ENCODE data around the gene CTRB2.

CTRB2 gene

DNA sequence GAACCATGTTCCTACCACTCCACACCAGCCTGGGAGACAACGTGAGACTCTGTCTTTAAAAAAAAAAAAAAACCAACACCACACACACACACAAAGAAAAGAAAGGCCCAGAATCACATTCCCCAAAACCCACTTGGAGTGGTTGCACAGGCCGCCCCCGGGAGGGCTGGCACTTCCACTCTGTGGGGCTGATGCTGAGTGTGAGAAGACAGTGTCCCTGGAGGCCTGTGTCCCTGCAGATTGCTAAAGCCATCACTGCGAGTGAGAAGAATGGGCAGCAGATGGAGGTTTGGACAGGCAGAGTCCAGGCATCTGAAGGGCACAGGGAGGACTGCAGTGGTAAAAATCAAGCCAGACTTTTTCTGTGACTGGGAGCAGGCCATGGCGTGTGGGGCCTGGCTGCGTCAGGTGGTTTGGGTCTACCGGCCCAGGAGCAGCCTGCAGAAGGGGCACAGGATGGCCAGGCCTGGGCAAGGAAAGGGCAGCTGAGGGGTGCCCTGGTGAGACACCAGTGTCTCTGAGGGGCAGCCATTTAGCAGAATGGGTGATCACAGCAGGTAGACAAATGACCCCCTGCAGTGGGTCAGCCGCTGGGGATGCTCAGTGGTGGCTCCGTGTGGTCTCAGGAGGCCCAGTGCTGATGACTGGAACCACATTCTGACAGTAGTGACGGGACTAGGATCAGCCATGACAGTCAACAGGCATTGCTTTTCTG lies 13.1 kb downstream of the CTRB2 start:
- Mint-ChIP-seq H3K27ac (no peak overlapping the region), H3K9me3 (no peaks in the 10 kb centered on the region), H3K4me1 (ENCODE audit: low read depth) (no peaks in the 10 kb centered on the region), H3K36me3 (ENCODE audit: low read depth) (no peaks in the 10 kb centered on the region), H3K27me3 (peaks cover 18% of the 10 kb centered on the region), H3K4me3 (no peak overlapping the region)
- DNase-seq, result no peak

- H3K9me3 Mint-ChIP-seq, result no peaks in the 10 kb centered on the region
- no peak overlapping the region for H3K4me3 Mint-ChIP-seq
- H3K27me3 Mint-ChIP-seq, result peaks cover 16% of the 10 kb centered on the region
- no peak overlapping the region for H3K27ac Mint-ChIP-seq
- DNase-seq, result no peak
- H3K36me3 Mint-ChIP-seq (ENCODE audit: low read depth), result no peaks in the 10 kb centered on the region
- no peaks in the 10 kb centered on the region for H3K4me1 Mint-ChIP-seq (ENCODE audit: low read depth)
Measured at GRCh38 chr16:75193265-75193650, 13.7 kb downstream of the CTRB2 start.

- Mint-ChIP-seq H3K27me3 (peaks cover 10% of the 10 kb centered on the region), H3K4me3 (no peak overlapping the region), H3K36me3 (ENCODE audit: low read depth) (no peaks in the 10 kb centered on the region), H3K27ac (no peak overlapping the region), H3K9me3 (no peaks in the 10 kb centered on the region), H3K4me1 (ENCODE audit: low read depth) (no peaks in the 10 kb centered on the region)
- no peak for DNase-seq
Measured at GRCh38 chr16:75192606-75193264, 14.2 kb downstream of the CTRB2 start.

GRCh38 chr16:75189638-75190245 lies 17.2 kb downstream of the CTRB2 start:
- Mint-ChIP-seq H3K4me3 (no peak overlapping the region), H3K27ac (no peak overlapping the region), H3K27me3 (peaks cover 3% of the 10 kb centered on the region), H3K9me3 (no peaks in the 10 kb centered on the region), H3K36me3 (ENCODE audit: low read depth) (no peaks in the 10 kb centered on the region), H3K4me1 (ENCODE audit: low read depth) (no peaks in the 10 kb centered on the region)
- no peak for DNase-seq

GRCh38 chr16:75188832-75189477 lies 18.0 kb downstream of the CTRB2 start:
- Mint-ChIP-seq H3K27me3 (peaks cover 3% of the 10 kb centered on the region), H3K27ac (no peak overlapping the region), H3K9me3 (no peaks in the 10 kb centered on the region), H3K4me1 (ENCODE audit: low read depth) (no peaks in the 10 kb centered on the region), H3K4me3 (no peak overlapping the region), H3K36me3 (ENCODE audit: low read depth) (no peaks in the 10 kb centered on the region)
- DNase-seq, result no peak

GRCh38 chr16:75181630-75182029 lies 25.3 kb downstream of the CTRB2 start:
- Mint-ChIP-seq H3K27me3 (peaks cover 3% of the 10 kb centered on the region), H3K36me3 (ENCODE audit: low read depth) (no peaks in the 10 kb centered on the region), H3K27ac (no peak overlapping the region), H3K4me3 (no peak overlapping the region), H3K4me1 (ENCODE audit: low read depth) (peaks cover 2% of the 10 kb centered on the region), H3K9me3 (peaks cover 22% of the 10 kb centered on the region)
- DNase-seq, result no peak

- Mint-ChIP-seq H3K4me3 (no peak overlapping the region), H3K27ac (no peak overlapping the region), H3K27me3 (no peaks in the 10 kb centered on the region), H3K4me1 (ENCODE audit: low read depth) (peaks cover 2% of the 10 kb centered on the region), H3K9me3 (peaks cover 34% of the 10 kb centered on the region), H3K36me3 (ENCODE audit: low read depth) (peaks cover 6% of the 10 kb centered on the region)
- no peak for DNase-seq
Measured at GRCh38 chr16:75179208-75179607, 27.8 kb downstream of the CTRB2 start.

DNA sequence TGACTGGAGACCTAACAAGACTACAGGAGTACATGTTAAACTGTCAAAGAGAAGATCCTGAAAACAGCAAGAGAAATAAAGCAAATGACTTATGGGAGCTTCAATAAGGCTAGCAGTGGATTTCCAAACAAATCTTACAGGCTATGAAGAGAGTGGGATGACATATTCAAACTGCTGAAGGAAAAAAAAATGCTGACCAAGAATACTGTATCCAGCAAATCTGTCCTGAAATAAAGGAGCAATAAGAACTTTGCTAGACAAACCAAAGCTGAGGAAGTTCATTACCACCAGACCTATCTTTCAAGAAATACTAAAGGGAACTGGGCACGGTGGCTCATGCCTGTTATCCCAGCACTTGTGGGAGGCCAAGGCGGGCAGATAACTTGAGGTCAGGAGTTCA lies 30.0 kb downstream of the CTRB2 start:
- peaks cover 2% of the 10 kb centered on the region for H3K4me1 Mint-ChIP-seq (ENCODE audit: low read depth)
- no peak overlapping the region for H3K27ac Mint-ChIP-seq
- no peaks in the 10 kb centered on the region for H3K27me3 Mint-ChIP-seq
- no peak overlapping the region for H3K4me3 Mint-ChIP-seq
- peaks cover 56% of the 10 kb centered on the region for H3K9me3 Mint-ChIP-seq
- no peak for DNase-seq
- peaks cover 27% of the 10 kb centered on the region for H3K36me3 Mint-ChIP-seq (ENCODE audit: low read depth)

DNA sequence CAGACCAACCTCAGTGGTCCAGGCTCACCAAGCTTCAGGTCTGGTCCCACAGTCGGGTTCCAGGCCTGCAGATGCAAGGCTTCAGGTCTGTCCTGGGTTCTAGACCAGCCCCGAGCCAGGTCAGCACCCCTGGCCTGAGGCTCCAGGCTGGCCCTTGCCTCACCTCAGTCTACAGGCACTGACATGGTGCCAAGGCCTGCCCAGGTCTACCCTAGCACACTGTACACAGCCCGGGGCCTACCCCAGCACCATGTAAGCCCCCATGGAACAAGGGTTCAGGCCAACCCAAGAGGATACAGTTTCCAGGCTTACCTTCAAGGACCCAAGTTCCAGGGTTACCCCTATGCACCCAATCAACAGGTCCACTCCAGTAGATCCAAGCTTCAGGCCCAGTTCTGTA lies 31.9 kb downstream of the CTRB2 start:
- no peak overlapping the region for H3K4me3 Mint-ChIP-seq
- H3K36me3 Mint-ChIP-seq (ENCODE audit: low read depth), result peaks cover 45% of the 10 kb centered on the region
- H3K27ac Mint-ChIP-seq, result no peak overlapping the region
- DNase-seq, result no peak
- peaks cover 2% of the 10 kb centered on the region for H3K4me1 Mint-ChIP-seq (ENCODE audit: low read depth)
- no peaks in the 10 kb centered on the region for H3K27me3 Mint-ChIP-seq
- H3K9me3 Mint-ChIP-seq, result peaks cover 66% of the 10 kb centered on the region

DNA sequence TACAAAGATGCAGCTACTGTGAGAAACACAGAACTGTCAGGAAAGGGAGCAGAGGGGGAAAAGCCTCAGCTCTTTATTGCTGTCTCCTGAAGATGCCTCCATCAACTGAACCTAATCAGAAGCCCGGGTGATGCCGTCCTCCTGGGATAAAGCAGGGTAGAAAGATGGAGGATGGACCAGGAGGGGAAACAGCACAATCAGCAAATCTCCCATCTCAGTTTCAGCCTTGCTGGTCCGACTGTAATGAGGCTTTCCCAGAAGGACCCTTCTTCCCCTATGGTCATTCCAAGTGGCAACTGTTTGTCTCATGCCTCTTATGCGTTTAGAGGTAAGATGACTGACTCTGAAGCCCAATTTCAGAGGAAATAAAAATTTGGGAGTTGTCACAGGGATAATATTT lies 34.4 kb downstream of the CTRB2 start:
- Mint-ChIP-seq H3K9me3 (peaks cover 76% of the 10 kb centered on the region), H3K27me3 (no peaks in the 10 kb centered on the region), H3K36me3 (ENCODE audit: low read depth) (peaks cover 70% of the 10 kb centered on the region), H3K27ac (no peak overlapping the region), H3K4me1 (ENCODE audit: low read depth) (no peaks in the 10 kb centered on the region), H3K4me3 (no peak overlapping the region)
- DNase-seq, result no peak

- H3K4me3 Mint-ChIP-seq, result no peak overlapping the region
- no peaks in the 10 kb centered on the region for H3K27me3 Mint-ChIP-seq
- no peak overlapping the region for H3K27ac Mint-ChIP-seq
- no peaks in the 10 kb centered on the region for H3K4me1 Mint-ChIP-seq (ENCODE audit: low read depth)
- peaks cover 77% of the 10 kb centered on the region for H3K9me3 Mint-ChIP-seq
- H3K36me3 Mint-ChIP-seq (ENCODE audit: low read depth), result peaks cover 91% of the 10 kb centered on the region
- no peak for DNase-seq
Measured at GRCh38 chr16:75169899-75170405, 37.0 kb downstream of the CTRB2 start.

- Mint-ChIP-seq H3K36me3 (ENCODE audit: low read depth) (peaks cover 83% of the 10 kb centered on the region), H3K9me3 (peaks cover 10% of the 10 kb centered on the region), H3K27ac (no peak overlapping the region), H3K4me3 (no peak overlapping the region), H3K27me3 (no peaks in the 10 kb centered on the region), H3K4me1 (ENCODE audit: low read depth) (peaks cover 2% of the 10 kb centered on the region)
- DNase-seq, result no peak
Measured at GRCh38 chr16:75160386-75160785, 46.6 kb downstream of the CTRB2 start.

All from activated T-cell treated with anti-CD3 and anti-CD28 coated beads, Interleukin-2, amount 50 U/mL, for 24 hours (primary cell).